Measurements from ENCODE around the gene NR2C2.
A peak's percentile ranks its signal among the peaks of the same experiment; 100 is the strongest.

NR2C2 gene

DNA sequence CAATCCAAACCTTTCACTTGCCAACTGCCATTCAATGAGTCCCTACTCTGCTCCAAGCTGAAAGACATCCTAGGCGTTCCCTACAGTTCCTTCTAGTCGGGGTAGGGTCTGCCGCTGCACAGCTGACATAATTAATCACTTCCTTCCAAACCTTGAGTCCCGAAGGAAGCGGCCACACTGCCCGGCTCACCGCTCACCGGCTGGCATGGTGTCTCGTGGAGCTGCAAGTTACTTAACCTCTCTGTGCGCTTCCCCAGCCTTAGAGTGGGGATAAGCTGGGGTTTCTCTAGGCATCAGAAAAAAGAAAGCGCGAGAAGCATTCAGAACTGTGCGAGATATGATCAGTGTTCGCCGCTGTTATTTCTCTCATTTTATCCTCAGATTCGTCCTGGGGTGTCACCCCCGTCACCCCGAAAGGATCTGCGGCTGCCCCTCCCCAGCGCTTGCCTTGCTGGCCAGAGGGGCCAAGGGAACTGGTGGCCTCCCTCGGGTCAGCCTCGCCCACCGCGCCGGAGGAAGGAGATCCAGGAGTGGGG, 117.0 kb downstream of the NR2C2 start:
- DNase-seq (ENCODE audit: low read depth) = no peak

DNA sequence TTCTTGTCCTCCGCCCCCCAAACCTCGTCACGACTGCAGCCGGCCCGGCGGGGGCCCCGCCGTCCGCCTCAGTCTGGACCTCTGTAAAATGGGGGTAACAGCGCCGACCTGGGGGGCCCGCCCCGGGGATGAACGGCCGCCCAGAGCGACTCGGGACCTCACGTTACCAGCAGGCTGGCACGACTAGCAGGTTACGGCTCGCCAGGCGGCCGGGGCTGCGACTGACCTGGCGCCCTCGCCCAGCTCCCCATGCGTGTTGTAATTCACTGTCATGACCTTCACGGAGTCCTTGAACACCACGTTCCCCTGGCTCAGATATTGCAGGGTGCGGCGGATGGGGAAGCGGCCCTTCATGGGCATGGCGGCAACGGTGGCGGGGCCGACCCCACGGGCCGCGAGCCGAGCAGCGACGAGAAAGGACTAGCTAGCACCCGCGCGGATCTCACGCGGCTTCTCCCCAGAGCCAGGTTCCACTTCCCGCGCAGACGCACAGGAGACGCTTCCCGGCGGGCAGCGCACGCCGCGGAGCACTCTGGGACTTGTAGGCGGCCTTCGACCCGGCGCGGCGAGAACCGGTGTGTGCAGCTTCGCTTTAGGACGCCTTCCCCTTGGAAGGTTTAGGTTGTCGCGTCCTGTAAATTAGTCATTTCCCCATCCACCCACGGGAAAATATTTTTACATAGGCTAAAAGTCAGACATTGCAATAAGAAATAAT, 117.6 kb downstream of the NR2C2 start, which contains the start of gene MRPS25:
MRPS25 (minus strand) TSS at position 481 of the 715 bp plus-strand sequence; CDS start at position 360, 121 bp downstream.
- peak; percentile 74 for DNase-seq (ENCODE audit: low read depth)

DNA sequence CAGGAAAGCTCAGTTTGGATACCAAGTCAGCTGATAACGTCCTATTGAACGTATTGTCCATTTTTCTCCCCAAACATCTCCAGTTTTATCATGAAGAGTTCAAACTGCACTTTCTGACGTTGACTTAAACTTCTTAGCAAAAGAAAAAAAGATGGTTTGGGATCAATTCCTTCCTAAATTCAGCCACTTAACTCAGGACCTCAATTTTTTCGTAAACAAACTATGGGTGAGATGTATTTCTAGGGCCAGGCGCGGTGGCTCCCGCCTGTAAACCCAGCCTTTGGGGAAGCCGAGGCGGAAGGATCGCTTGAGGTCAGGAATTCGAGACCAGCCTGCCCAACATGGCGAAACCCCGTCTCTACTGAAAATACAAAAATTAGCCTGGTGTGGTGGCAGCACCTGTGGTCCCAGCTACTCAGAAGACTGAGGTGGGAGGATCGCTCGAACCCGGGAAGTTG, 118.2 kb downstream of the NR2C2 start:
- no peak for DNase-seq (ENCODE audit: low read depth)

DNA sequence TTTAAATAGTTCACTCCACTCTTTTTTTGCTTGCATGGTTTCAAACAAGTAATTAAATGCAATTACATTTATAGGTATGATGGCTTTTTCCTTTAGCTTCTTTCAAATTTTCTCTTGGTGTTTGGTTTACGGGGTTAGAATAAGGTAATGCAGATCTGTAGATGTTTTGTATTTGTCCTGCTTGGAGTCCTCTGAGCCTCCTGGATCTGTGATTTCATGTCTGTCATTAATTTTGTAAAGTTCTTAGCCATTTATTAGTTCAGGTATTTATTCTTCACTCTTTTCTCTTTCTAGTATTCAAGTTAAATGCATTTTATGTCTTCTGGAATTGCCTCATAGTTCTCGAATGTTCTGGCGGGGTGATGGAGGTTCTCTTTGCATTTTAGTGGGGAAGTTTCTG, 119.1 kb downstream of the NR2C2 start:
- DNase-seq (ENCODE audit: low read depth) = no peak

DNA sequence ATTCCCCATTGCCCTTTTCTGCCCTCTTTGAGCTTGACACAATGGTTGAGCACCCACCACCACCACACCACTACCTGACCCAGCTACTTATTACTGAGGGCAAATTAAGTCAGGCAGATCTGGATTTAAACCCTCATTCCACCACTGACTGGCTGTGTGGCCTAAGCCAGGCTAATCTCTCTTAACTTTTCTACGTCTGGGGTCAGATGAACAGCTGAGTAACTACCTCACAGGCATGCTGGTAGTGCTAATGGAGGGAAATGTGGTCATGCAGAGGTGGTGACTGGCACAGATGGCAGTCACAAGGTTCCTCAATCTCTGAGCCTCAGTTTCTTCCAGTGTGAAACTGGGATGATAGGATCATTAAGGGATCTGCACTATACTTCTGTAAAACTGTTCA, 122.1 kb downstream of the NR2C2 start:
- DNase-seq (ENCODE audit: low read depth) = no peak

DNA sequence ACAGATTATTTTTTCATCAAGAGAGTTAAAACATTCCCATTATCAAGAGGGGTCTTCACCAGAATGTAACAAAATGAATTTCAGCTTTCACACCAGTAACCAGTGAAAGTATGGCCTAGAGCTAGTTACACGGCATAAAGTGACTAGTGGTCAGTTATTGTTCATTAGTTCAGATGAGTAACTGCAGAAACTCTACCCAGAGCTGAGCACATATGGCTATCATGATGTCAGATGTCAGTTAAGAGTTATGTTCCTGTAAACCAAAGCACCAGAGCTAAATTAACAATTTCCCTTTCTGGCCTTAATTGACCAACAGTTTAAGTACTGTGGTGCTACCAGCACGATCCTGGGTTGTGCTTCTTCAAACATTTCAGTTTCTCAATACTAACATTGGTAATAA, 124.3 kb downstream of the NR2C2 start:
- no peak for DNase-seq (ENCODE audit: low read depth)

DNA sequence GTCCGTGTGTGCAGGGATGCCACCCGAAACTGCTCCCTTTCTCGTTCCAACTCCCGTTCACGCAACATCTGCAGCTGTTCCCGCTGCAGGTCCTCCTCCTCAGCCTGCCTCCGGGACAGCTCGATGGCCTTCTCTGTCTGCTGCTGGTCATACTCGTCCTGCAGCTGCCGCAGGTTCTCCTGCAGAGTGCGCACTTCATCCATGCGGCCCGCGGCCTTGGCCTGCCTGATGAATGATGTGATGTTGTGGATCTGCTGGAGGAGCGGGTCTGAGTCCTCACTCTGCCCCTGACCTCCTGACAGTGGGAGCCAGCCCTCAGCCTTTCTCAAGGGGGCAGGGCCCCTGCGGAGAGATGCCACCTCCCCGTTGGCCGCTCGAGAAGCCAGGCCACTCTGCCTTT, 127.1 kb downstream of the NR2C2 start:
- DNase-seq (ENCODE audit: low read depth) = no peak

DNA sequence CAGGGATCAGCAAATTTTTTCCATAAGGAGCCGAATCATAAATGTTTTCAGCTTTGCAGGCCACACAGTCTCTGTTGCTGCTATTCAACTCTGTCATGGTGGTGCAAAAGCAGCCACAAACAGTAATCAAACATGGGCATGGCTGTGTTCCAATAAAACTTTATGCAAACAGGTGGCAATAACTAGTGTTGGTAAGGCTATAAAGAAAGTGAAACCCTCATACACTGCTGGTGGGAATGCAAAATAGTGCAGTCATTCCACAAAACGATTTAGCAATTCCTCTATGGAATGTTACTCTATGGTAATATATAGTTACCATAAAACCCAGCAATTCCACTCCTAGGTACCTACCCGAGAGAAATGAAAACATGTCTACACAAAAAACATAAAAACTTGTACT, 131.7 kb downstream of the NR2C2 start:
- DNase-seq (ENCODE audit: low read depth) = no peak

DNA sequence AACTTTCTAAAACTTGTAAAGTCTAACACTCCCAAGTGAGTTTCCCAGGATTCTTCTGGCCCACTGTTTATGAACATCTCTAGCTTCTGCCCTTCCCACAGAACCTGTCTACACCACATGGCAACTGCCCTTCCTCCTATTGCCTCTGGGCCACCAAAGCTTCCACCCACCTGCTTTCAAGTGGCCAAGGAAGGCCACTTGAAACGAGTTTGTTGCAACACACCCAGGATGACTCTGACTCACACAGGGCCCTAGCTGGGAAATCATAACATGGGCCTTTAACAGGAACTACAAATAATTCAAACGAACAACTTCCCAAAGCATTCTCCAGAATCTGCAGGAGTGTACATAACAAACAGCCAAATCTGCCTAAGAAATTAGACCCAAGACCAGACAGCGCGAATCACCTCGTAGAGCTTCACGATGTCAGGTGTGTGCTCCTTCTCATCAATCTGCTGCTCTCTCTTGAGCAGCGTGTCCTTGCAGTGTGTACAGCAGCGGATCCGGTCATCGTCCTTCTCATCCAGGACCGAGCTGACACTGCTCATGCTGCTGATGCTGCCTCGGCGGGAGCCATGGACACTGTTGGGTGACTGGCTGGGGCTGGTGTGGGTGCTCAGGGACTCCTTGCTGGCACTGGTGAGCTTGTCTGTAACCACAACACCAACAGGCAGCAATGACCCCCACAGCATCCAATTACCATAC, 134.7 kb downstream of the NR2C2 start:
- DNase-seq (ENCODE audit: low read depth) = no peak

DNA sequence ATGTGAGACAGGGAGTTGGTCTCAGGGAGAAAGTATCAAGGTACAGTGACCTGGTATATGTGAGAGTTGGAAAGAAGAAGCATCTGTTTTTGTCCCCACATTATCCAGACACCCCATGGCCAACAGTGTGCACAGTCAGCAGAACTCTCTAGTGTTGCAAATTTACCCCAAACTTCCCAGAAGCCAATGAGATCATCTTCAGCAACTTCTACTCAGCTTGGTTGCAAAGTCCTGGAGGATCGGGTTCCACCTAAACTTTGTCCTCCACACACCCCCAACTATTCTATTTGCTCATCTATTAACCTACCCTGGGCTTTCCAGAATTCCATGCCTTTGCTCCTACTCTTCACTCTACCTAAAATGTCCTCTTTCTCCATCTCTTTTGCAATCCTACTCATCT, 135.9 kb downstream of the NR2C2 start:
- DNase-seq (ENCODE audit: low read depth) = no peak

DNA sequence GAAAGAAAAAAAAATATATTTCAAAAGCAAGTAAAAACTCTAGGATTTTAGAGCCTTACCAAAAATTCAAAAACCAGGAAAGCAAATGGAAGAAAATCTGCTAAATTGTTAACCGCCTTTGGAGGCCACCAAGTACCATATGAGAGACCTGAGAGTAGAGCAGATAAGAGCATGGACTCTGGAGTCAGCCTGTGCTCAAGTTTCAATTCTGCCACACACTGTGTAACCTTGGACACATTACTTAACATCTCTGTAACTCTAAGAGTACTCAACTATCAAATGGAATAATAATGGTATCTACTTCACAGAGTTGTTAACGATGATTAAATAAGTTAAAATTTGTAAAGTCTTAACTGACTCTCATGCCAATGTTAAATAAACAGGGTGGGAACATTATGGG, 138.9 kb downstream of the NR2C2 start:
- DNase-seq (ENCODE audit: low read depth) = no peak

DNA sequence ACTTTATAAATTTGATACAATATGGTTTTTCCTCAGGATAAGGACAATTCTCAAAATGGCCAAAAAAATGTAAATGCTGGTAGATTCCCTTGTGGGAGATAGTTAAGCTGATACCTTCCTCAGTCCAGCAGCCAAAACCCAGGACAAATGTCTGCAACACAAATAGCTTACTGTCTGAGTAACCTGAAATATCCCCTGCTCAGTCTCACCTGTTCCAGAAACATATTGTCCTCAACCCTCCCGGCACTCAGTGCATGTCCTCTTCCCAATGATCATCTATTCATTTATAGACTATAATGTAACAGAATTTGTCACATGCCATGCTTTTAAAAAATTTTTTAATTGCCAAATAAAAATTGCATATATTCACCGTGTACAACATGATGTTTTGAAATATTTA, 139.3 kb downstream of the NR2C2 start:
- no peak for DNase-seq (ENCODE audit: low read depth)

DNA sequence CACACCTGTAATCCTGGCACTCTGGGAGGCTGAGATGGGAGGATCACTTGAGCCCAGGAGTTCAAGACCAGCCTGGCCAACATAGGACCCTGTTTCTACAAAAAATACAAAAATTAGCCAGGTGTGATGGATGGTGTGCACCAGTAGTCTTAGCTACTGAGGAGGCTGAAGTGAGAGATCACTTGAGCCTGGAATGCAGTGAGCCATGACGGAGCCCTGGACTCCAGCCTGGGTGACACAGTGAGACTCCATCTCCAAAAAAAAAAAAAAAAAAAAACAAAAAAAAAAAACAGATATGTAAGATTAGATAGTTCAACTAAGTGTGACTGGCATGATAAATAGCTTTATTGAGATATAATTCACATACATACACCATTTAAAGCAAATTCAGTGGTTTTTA, 141.8 kb downstream of the NR2C2 start:
- DNase-seq (ENCODE audit: low read depth) = no peak

DNA sequence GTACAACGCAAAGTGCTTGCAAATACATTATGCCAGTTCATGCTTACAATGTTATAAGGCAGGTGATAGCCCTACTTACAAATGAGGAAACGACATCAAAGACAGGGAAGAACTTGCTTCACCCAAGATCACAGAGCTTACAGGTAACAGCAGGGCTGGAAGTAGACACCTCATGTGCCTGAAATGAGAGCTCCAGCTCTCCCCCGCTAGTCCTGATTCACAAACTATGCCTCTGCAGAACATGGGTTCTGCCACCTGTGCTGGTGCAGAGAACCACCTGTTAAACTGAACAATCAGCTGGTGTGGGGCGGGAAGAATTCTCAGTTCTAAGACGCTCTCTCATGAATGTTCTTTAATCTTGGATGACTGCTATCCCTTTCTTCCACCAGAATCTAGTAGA, 144.2 kb downstream of the NR2C2 start:
- no peak for DNase-seq (ENCODE audit: low read depth)

DNA sequence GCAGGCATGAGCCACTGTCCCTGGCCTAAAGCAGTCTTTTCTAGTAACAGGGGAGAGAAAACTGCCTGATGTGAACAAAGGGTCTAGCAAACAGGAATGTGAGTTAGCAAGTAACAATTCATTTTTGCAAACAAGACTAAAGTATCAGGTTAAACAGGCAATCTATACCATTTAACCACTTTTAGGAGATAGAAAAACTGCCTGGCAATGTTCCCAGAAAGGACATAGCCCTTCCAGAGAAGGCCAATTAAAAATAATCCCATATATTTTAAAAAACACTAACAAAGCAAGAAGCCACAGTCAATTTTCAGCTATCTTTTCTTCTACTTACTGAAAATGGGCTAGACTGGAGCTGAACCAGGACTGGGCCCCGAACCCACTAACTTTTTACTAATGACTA, 145.3 kb downstream of the NR2C2 start:
- DNase-seq (ENCODE audit: low read depth) = no peak

DNA sequence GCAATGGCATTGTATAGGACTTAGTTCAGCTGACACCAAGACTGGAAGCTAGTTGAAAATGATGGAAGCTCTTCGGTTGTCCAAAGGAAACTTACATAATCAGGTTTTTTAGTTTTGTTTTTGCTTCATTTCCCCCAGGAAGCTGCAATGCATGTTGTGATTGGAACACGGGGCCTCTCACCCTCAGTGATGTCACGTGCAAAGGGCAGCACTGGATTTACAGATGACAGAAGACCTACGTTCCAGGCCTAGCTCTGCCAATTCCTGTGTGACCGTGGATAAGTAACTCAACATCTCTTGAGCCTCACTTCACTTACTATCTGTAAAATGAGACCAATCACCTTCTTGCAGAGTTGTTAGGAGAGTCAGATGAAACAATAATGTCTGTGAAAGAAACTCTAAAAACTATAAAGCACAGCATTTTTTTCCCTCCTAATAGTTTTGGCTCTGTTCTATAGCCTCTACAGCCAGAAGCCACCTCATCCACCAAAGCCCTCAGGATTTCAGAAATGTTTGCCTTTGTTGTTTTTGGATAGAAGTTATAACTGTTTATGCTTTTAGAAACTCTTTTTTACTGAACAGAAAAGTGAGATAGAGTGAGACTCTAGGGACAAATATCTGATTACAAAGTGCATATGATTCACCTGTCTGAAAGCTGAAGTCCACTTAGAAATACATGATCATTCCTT, 146.9 kb downstream of the NR2C2 start:
- DNase-seq (ENCODE audit: low read depth) = no peak

DNA sequence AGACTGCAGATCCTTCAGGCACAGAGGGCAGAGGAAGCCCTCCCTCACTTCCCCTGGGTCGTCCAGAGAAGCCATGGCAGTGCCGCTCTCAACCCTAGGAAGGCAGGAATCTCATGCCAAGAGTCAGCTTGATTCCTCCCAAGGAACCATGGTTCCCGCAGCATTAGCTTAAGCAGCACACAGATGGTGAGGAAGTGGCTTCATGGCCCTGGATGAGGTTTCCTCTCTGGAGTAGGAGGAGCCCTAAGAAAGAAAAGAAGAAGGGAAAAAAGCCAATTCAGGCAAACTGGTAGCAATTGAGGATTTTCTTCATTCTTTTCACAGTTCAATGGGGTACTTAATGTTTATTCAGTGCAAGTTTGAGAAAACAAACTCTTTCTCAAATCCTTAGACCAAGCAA, 148.7 kb downstream of the NR2C2 start:
- no peak for DNase-seq (ENCODE audit: low read depth)

DNA sequence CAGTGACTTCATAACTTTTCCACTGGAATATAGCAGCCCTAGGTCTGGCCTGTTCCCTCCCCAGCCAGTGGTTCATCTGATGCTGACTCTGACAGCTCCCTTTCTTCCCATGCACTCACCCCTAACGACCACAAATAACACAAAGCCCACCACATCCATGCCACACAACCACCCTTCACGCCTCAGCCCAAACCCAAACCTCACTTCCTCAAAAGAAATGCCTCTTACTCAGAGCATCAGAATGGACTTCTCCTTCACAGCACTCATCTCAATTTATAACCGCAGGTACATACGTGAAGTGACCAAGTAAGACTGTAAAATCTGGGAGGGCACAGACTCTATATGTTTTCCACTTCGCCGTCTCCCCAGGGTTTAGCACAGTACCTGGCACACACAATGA, 150.5 kb downstream of the NR2C2 start:
- DNase-seq (ENCODE audit: low read depth) = no peak
